GM19099 (cell line): ENCODE measurements around the gene CYBRD1.

ENCODE experiments used
- POLR2A ChIP-seq: IDR thresholded peaks from 3 replicates; pipeline ENCODE4 v1.6.1; 2011; ENCODE audit warnings: low read depth; ENCODE audit not compliant: insufficient read length; ENCODE audit errors: extremely low read depth

The CYBRD1 gene, protein sequence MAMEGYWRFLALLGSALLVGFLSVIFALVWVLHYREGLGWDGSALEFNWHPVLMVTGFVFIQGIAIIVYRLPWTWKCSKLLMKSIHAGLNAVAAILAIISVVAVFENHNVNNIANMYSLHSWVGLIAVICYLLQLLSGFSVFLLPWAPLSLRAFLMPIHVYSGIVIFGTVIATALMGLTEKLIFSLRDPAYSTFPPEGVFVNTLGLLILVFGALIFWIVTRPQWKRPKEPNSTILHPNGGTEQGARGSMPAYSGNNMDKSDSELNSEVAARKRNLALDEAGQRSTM

DNA sequence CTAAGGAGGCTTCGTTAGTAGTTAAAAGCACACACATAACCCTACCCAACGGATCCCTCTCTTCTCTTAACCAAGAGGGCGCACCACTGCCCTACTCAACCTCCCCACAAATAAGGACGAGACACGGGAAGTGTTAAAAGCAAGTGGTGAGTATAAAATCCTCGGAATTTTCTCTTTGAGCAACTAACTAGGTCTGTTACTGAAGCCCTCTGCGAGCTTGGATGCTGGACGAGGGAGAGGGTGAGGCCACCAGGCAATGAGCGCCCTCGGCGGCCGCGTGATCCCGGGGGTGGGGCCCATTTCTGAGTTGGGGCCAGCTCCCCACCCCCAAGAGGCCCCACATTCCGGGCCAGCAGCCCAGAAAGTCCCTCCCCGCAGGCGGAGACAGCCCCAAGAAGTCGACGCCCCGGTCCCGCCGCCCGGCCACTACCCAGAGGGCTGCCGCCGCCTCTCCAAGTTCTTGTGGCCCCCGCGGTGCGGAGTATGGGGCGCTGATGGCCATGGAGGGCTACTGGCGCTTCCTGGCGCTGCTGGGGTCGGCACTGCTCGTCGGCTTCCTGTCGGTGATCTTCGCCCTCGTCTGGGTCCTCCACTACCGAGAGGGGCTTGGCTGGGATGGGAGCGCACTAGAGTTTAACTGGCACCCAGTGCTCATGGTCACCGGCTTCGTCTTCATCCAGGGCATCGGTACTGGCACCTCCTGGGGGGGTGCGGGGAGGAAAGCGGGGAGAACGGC lies at the start of gene CYBRD1:
Gene CYBRD1, plus strand, starts transcription at position 423 of the 736 bp plus-strand sequence. Its CDS starts 72 bp downstream, at position 495.
- peak; percentile 55 for TF ChIP-seq POLR2A

DNA sequence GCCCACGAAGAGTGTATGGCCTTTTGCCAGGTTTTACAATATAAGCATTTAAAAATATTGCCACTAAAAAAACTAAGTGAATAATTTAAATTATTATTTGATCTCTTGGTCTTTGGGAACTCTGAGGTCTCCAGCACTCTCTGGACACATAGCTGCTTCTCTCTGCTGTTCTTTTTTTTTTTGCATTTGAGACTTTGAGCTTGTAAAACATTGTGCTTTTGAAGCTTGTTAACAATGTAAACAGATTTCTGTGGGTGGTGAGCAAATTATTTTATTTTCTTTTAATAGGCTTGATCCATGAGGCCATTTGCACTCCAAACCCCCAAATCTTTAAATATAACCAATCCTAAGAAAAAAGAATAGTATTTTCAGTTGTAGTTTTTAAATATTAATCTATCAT lies 46.3 kb upstream of the CYBRD1 start:
- no peak for TF ChIP-seq POLR2A

DNA sequence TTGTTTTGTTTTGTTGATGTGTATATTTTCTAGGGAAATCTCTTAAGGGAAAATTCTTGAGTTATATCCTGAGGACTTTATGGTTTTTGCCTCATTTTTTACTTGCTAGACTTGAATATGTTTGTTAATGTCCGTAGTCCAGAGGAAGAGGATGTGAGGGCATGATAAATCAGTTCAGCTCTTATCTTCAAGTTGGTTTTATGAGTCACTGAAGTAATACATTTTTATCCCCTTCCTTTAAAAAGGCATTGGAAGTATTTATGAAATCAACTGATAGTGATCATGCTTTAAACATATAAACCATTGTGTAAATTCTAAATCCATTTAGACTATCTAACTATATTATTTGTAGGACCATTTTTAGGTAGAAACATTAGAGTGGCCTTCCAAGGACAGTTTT lies 43.9 kb upstream of the CYBRD1 start:
- TF ChIP-seq POLR2A = no peak

DNA sequence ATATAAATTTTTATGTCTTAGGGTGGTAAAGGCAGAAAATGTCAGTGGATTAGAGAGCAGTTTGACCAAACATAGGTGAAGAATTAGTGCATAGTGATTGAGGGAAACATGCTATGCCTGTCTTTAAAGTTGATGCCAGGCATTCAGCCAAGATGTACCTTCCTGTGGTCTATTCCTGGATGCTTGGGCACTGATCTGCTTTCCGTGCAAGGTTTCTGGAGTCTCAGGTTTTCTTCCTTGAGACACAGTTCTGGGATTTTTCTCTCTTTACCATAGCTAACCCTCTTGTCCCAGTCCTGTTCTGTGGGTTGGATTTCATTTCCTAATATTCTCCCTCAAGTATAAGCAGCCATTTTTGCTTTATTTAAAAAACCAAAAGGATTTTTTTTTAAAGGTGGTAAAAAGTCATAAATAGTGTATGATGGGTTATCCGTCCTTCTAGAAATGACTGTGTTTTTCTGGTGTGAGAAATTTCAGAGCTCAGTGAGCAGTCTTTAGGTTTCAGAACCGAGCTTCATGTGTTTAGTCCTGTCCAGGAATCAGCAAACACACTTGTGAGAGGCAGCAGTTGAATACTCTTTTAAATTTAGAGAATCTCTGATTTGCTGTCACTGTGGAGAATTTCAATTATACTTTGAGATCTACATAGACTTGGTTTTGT lies 43.0 kb upstream of the CYBRD1 start:
- TF ChIP-seq POLR2A = no peak

DNA sequence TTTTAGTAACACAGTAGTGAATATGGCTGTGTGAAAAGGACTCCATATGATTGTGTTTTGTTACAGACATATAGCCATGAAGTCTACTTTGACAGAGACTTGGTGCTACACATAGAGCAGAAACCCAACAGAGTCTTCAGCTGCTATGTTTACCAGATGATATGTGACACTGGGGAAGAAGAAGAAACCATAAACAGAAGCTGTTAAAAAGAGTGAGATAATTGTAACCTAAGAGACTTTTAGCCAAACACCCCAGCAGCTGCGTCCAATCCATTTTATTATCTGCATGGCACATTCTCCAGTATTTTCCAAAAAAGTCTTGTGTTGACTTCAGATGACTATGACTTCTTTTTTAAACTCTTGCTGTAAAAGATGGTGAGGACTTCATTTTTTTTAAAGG lies 41.4 kb upstream of the CYBRD1 start:
- TF ChIP-seq POLR2A = no peak

DNA sequence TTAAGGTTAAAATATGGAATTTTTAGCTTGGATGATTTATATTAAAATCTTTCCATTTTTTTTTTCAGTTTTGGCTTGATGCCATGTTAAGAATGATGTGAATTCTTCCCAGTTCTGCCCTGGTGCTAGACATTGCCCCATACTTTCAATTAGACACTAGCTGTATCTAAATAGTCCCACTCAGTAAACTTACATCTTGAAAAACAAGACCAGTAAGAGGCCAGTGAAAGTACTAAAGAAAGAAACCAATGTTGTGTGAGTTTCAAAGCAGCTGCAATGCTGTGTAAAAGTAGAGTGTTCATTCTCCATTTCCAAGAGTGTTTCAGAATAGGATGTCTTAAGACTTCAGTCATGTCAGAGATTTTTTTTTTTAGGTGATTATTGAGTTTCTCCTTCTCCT lies 40.0 kb upstream of the CYBRD1 start:
- TF ChIP-seq POLR2A = no peak

DNA sequence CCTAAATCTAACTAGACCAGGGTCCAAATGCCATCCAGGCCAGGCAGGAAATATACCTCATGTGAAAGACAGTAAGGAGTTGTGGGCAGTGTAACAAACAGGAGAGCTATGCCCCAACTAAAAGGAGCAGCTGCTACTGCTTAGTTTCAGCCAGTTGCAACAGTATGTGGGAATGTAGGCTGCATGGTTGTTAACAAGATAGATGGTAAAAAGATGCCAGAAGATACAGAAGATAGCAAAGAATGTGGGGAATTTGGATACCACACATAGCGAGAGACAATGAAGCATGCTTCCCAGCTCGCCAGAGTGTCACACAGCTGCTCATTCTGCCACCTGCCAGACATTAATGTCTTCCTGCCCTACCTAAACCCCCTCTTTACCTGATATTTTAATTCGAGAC lies 39.4 kb upstream of the CYBRD1 start:
- no peak for TF ChIP-seq POLR2A

DNA sequence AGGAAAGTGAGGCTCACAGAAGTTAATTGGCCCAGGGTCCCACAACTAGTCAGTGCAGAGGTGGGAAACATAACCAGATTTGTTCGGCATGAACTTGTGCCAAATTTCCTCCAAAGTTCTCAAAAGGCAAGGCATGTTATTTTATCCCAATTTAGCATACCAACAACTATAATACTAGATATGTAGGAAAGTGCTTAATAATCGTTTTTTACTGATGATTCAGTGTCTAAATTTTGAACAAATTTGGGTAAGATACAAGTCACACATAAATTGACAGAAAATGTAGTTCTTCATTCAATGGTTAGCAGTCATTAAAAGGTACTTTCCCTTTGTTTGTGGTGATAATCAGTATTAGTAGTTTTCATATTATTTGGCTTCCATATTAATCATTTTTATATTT lies 38.5 kb upstream of the CYBRD1 start:
- TF ChIP-seq POLR2A = no peak

DNA sequence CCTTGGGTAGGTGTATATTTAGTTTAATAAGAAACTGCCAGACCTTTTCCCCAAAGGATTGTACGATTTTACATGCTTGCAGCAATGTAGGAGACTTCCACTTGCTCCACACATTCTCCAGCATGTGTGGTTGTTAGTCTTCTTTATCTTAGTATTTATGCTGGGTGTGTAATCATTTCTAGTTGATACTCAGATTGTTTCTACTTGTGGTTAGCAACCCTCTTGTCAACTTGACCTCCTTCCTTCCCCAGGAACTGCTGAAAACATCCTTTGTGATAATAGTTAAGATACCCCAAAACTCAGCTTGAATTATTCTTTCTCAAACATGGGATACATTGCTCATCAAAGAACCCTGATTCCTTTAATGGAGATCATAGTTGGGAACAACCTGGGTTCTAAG lies 37.2 kb upstream of the CYBRD1 start:
- no peak for TF ChIP-seq POLR2A

DNA sequence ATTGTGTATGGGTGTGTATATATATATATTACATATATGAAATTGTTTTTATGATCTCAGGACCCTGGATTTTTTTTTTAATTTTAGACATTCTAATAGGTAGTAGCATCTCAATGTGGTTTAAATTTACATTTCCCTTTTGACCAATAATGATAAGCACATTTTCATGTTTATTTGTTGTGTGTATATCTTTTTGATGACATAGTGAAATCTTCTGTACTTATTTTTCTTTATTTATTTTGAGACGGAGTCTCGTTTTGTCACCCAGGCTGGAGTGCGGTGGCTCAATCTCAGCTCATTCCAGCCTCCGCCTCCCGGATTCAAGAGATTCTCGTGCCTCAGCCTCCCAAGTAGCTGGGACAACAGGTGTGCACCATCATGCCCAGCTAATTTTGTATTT lies 35.1 kb upstream of the CYBRD1 start:
- no peak for TF ChIP-seq POLR2A

DNA sequence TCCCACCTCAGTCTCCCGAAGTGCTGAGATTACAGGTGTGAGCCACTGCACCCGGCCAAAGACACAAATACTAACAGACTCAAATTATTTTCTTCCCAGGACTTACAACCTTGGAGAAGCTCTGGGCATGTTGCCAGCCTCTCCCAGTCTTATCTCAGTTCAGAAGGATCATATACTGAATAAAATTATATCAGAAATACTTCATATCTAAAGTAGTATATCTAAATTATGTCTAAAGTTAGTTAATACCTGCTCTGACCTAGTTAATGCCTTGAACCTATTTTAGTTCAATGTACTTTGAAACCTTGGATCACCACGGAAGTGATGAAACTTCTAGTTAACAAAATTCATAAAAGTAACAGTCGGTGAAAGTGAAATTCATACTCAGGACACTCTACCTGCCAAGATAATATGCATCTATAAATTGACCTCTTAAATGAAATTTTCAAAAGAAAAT lies 34.4 kb upstream of the CYBRD1 start:
- no peak for TF ChIP-seq POLR2A

DNA sequence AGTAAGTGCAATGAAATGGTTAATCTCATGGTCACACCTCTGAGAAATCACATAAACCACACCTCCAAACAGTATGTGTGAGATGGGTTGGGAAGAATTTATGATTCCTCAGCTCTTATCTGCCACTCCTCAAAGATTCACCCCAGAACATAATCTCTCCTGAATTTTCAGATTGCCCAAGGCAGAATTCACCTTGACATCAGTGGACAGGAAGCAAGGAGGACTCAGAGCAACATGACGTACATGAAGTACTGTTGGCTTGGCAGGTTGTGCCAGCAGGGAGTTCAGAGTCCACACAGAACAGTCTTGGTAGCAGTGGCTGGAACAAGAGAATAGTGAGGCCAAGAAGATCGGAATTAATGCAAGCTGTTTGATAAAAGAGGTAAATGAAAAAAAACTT lies 31.7 kb upstream of the CYBRD1 start:
- no peak for TF ChIP-seq POLR2A

DNA sequence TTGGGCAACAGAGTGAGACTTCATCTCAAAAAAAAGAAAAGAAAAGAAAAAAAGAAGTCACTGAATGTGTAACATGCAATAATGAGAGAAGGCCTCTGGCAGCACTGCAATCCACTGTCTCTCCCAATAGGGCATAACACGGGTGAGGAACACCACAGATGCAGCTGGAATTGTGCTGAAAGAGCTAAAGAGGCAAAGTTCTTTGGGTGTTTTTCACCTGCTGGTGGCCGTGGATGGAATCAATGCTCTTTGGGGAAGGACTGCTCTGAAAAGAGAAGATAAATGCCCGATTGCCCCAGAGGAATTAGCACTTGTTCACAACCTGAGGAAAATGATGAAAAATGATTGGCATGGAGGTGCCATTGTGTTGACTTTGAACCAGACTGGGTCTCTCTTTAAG lies 31.0 kb upstream of the CYBRD1 start:
- no peak for TF ChIP-seq POLR2A

DNA sequence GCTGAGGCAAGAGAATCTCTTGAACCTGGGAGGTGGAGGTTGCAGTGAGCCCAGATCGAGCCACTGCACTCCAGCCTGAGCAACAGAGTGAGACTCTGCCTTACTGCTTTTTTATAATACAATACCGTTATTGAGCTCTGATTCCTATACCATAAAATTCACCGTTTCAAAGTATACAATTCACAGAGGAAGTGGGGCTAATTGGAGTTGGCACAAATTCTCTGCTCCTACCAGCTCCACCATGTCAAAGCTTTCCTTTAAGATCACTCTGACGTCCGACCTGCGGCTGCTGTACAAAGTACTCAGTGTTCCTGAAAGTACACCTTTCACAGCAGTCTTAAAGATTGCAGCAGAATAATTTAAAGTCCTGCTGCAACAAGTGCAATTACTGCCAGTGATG lies 29.6 kb upstream of the CYBRD1 start:
- TF ChIP-seq POLR2A = no peak

DNA sequence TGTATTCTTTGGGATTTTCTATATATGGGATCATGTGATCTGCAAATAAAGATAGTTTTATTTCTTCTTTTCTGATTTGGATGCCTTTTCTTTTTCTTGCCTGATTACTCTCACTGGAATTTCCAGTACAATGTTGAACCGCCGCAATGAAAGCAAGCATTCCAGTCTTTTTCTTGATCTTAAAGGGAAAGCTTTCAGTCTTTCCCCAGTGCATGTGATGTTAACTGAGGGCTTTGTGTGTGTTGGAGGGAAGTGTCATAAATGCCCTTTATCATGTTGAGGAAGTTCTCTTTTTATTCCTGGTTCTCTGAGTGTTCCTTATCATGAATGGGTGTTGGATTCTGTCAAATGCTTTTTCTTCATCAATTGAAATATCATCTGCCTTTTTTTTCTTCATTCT lies 16.9 kb upstream of the CYBRD1 start:
- no peak for TF ChIP-seq POLR2A
